Measurements from ENCODE around the gene ARHGAP4. TPM values are rescaled to one million over a fixed set of nuclear protein-coding genes. Genes with fewer than 3 reads are reported as not detected.

ARHGAP4 gene
- total RNA-seq, 2 donors from 2014 or later: 7.6 to 8.9 TPM

DNA sequence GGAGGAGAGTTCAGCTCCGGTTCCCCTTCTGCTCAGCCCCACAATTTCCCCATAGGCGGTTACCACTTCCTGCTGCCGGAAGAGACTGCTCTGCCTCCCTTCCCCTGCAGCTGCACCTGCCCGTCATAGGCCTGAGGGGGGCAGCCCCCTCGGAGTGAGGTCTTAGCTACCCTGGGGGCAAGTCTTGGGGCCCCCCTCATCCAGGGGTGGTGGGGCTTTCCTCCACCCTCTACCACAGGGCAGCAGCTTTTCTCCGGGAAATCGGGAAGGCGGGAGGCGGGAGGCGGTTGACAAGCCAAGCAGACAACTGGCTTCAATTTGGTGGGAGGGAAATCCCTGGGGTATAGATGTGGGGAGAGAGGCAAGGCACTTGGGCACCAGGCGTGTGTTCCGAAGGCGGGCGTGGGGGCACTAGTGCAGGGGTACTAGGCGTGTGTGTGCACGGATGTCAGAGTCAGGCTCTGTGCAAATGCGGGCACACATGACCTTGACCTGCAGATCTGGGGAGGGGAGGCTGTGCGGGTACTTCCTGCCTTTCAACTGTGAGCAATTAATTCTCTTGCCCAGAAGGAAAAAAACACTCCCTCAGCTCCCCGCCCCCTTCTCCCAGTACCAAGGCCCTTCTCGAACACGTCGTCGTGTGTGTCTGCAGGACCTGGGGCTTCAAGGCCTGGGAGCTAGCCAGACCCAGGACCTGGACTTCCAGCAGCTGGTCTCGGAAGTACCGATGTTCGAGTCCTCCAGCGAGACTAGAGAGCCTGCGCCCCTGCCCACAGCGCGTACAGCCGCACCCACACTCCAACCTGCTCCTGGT is 1.0 kb upstream of the ARHGAP4 start:
- H3K4me1 ChIP-seq: peaks cover 0 to 51% of the 10 kb centered on the region in 2 donors
- peak overlapping the region; percentile 90 for H3K27ac ChIP-seq
- peak overlapping the region; percentile 41 to 64 for H3K4me3 ChIP-seq
- no peaks in the 10 kb centered on the region for H3K9me3 ChIP-seq
- H3K36me3 ChIP-seq: peaks cover 24% of the 10 kb centered on the region
- H3K27me3 ChIP-seq: no peaks in the 10 kb centered on the region
- TF ChIP-seq, protein P1, sequence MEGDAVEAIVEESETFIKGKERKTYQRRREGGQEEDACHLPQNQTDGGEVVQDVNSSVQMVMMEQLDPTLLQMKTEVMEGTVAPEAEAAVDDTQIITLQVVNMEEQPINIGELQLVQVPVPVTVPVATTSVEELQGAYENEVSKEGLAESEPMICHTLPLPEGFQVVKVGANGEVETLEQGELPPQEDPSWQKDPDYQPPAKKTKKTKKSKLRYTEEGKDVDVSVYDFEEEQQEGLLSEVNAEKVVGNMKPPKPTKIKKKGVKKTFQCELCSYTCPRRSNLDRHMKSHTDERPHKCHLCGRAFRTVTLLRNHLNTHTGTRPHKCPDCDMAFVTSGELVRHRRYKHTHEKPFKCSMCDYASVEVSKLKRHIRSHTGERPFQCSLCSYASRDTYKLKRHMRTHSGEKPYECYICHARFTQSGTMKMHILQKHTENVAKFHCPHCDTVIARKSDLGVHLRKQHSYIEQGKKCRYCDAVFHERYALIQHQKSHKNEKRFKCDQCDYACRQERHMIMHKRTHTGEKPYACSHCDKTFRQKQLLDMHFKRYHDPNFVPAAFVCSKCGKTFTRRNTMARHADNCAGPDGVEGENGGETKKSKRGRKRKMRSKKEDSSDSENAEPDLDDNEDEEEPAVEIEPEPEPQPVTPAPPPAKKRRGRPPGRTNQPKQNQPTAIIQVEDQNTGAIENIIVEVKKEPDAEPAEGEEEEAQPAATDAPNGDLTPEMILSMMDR (IDR thresholded peaks at IDR 0.05): no peak
- no peak for DNase-seq (ENCODE audit: low spot score)

DNA sequence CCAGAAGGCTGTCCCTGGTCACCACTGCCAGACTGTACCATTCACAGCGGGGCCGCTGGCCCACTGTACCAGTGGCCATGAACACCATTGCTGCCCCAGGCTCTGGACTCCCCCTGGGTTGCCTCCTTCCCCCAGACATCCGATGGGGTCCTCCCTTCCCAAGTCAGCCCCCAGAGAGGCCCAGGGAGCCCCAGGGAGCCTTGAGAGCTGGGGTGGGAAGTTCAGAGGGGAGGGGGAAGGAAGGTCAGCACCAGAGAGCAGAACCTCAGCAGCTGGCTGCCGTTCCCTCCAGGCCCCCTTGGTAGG is 441 bp upstream of the ARHGAP4 start:
- Histone ChIP-seq H3K27me3 (no peaks in the 10 kb centered on the region), H3K36me3 (peaks cover 19% of the 10 kb centered on the region), H3K27ac (peak overlapping the region; percentile 90), H3K4me1 (peaks cover 0 to 57% of the 10 kb centered on the region in 2 donors), H3K4me3 (peak overlapping the region in 1 of 2 donors; percentile 64), H3K9me3 (no peaks in the 10 kb centered on the region)
- TF ChIP-seq, protein P1 (IDR thresholded peaks at IDR 0.05): no peak
- no peak for DNase-seq (ENCODE audit: low spot score)

DNA sequence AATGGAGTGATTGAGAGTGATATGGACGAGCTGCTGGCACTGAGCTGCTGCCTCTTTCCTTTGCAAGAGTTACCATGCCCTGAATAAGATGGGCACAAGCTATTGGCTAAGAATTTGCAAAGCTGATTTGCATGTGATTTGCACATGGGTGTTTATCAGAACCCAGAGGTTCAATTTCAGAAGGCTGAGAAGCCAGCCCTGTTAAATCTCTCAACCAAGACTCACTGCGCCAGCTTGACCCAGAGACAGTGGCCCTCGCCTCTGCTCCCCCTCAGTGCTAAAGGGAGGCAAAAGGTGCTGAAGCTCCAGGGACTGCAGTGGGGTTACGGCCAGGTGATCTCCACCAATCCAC is 701 bp downstream of the ARHGAP4 start:
- no peaks in the 10 kb centered on the region for H3K27me3 ChIP-seq
- no peak for DNase-seq (ENCODE audit: low spot score)
- H3K4me3 ChIP-seq: peak overlapping the region in 1 of 2 donors; percentile 64
- TF ChIP-seq, protein P1 (IDR thresholded peaks at IDR 0.05): no peak
- H3K36me3 ChIP-seq: peaks cover 8% of the 10 kb centered on the region
- H3K4me1 ChIP-seq: peaks cover 0 to 60% of the 10 kb centered on the region in 2 donors
- H3K9me3 ChIP-seq: no peaks in the 10 kb centered on the region
- H3K27ac ChIP-seq: peak overlapping the region; percentile 21 to 90

DNA sequence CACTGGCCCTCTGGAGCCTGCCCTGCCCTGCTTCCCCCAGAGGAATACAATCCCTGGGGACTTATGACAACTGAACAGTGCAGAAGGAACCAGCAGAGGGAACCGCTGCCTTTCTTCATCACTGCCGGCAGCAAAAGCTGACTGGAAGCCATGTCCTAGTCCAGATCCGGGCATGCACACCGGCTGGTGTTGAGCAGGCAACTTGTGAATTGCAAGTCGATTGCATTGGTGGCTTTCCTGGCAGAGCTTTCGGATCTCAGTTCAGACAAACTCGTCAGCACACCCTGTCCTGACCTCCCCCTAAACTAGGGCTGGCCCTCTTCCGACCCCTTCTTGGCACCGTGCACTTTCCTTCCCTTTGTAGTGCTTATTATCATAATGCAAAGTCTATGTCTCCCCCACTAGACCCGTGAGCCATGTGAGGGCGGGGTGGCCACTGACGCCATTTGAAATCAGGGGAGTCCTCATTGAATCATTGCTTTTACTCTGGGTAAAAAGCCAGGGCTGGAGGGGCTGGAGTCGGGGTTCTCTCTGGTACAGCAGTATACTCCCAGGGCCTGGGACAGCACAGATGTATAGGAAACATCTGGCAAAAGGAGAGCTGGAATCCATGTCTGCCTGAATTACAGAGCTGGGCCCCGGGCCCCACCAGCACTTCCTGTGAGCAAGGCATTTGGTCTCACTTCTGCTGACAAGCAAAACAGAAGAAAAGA is 1.8 kb downstream of the ARHGAP4 start:
- Histone ChIP-seq H3K27me3 (no peaks in the 10 kb centered on the region), H3K4me1 (peaks cover 0 to 58% of the 10 kb centered on the region in 2 donors), H3K9me3 (no peaks in the 10 kb centered on the region), H3K27ac (peak overlapping the region; percentile 9 to 11), H3K36me3 (no peaks in the 10 kb centered on the region), H3K4me3 (no peak overlapping the region)
- DNase-seq (ENCODE audit: low spot score): no peak
- TF ChIP-seq, protein P1 (IDR thresholded peaks at IDR 0.05): peak in 1 of 2 donors; percentile 43

DNA sequence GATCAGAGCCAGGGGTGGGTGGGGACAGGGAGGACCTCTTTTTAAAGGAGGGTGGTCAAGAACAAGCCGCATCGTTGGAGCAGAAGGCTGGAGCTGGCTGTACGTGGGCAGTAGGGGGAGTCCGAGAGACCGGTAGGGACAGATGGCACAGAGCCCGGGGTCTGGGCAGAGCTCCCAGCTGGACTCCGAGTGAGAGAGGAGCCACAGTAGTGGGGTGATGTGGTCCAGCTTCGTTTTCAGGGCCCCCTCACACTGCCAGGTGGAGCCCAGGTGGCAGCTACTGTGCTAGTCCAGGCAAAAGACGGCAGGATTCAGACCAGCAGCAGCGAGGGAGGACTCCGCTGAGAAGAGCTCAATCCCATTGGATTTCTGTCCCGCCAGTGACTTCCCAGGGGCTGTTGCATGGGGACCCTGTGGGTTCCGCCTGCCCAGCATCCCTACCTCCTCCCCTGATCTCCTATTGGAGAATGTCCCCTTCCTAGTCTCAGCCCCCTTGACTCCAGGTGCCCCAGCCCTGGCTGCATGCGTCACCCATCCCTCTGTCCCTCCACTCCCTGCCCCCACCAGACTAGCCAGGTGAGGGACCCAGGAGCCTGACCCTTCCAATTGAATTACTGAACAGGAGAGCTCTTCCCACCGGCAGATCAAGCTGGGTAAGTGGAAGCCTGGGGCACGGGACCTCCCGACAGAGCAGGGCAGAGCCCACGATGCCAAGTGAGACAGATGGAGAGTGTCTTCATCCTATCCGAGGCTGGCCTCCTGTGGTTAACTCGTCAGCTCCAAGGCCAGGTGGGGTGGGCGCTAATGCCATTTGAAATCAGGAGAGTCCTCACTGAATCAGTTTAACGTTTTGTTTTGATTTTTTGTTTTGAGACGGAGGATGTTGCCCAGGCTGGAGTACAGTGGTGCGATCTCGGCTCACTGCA is 2.9 kb downstream of the ARHGAP4 start:
- peak overlapping the region in 1 of 2 donors; percentile 36 for H3K27ac ChIP-seq
- peak; percentile 75 for DNase-seq (ENCODE audit: low spot score)
- peaks cover 0 to 49% of the 10 kb centered on the region in 2 donors for H3K4me1 ChIP-seq
- H3K27me3 ChIP-seq: no peaks in the 10 kb centered on the region
- TF ChIP-seq, protein P1 (IDR thresholded peaks at IDR 0.05): peak; percentile 45 to 65
- no peaks in the 10 kb centered on the region for H3K36me3 ChIP-seq
- H3K4me3 ChIP-seq: no peak overlapping the region
- no peaks in the 10 kb centered on the region for H3K9me3 ChIP-seq

Data from right atrium auricular region (tissue), 2 donors.